ENCODE data around the gene MGLL.

DNA sequence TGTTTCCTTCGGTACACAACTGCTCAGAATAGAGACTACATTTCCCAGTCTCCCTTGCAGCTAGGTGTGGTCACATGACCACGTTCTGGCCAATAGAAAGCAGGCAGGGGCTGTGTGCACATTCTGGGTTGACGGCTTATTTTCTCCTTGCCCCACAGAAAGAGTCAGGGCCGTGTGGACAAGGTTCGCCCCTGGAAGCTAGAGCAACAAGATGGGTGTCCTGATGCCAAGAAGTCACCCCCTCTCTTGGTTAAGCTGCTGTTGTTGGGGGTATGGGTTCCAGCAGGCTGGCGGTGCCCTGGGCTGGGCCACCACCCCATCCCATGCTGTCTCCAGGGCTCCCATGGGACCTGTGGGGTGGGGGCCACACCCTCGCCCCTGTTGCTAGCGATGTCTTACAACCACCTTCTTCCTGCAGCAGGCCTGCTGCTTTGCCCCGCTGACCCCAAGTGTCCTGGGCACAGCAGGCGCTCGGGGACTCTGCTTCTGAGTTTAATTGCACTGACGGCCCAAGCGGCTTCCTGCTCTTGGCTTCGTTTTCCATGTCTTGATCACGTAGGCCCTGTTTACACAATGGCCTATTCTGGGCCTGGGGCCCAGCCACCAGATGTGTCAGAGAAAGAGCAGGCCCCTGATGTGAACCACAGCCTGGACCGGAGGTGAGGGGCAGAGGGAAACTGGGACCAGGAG lies 124.6 kb downstream of the MGLL start:
- TF ChIP-seq, protein P1, sequence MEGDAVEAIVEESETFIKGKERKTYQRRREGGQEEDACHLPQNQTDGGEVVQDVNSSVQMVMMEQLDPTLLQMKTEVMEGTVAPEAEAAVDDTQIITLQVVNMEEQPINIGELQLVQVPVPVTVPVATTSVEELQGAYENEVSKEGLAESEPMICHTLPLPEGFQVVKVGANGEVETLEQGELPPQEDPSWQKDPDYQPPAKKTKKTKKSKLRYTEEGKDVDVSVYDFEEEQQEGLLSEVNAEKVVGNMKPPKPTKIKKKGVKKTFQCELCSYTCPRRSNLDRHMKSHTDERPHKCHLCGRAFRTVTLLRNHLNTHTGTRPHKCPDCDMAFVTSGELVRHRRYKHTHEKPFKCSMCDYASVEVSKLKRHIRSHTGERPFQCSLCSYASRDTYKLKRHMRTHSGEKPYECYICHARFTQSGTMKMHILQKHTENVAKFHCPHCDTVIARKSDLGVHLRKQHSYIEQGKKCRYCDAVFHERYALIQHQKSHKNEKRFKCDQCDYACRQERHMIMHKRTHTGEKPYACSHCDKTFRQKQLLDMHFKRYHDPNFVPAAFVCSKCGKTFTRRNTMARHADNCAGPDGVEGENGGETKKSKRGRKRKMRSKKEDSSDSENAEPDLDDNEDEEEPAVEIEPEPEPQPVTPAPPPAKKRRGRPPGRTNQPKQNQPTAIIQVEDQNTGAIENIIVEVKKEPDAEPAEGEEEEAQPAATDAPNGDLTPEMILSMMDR (IDR thresholded peaks at IDR 0.05; ENCODE audit: borderline replicate concordance, extremely low read depth, low read length, poor library complexity, severe bottlenecking), result no peak
- no peak for TF ChIP-seq EZH2 (IDR thresholded peaks at IDR 0.05; ENCODE audit: borderline replicate concordance, low read depth, low read length, severe bottlenecking)
